ENCODE measurements around the gene FASTKD3.

GRCh38 chr5:7824995-7825394 is 43.8 kb downstream of the FASTKD3 start:
- TF ChIP-seq, protein P1, sequence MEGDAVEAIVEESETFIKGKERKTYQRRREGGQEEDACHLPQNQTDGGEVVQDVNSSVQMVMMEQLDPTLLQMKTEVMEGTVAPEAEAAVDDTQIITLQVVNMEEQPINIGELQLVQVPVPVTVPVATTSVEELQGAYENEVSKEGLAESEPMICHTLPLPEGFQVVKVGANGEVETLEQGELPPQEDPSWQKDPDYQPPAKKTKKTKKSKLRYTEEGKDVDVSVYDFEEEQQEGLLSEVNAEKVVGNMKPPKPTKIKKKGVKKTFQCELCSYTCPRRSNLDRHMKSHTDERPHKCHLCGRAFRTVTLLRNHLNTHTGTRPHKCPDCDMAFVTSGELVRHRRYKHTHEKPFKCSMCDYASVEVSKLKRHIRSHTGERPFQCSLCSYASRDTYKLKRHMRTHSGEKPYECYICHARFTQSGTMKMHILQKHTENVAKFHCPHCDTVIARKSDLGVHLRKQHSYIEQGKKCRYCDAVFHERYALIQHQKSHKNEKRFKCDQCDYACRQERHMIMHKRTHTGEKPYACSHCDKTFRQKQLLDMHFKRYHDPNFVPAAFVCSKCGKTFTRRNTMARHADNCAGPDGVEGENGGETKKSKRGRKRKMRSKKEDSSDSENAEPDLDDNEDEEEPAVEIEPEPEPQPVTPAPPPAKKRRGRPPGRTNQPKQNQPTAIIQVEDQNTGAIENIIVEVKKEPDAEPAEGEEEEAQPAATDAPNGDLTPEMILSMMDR (IDR thresholded peaks at IDR 0.05) = no peak
- TF ChIP-seq EZH2 (IDR thresholded peaks at IDR 0.05; ENCODE audit: borderline replicate concordance, insufficient read depth, low read depth, low read length, poor library complexity, severe bottlenecking) = no peak
